CD4-positive, alpha-beta T cell treated with Interleukin-6 for 4 hours (primary cell): ENCODE data around the gene SPPL2A.

Experiments used
- DNase-seq: peaks from one replicate; pipeline ENCODE4 v3.0.0-alpha.2; 2020; ENCODE audit warnings: mixed read lengths

The SPPL2A gene

GRCh38 chr15:50685976-50686468 lies 79.5 kb downstream of the SPPL2A start:
- DNase-seq = peak; percentile 70

GRCh38 chr15:50685191-50685975 lies 80.1 kb downstream of the SPPL2A start:
- DNase-seq = no peak

GRCh38 chr15:50681467-50681866 lies 84.0 kb downstream of the SPPL2A start:
- no peak for DNase-seq

GRCh38 chr15:50676799-50677483 lies 88.6 kb downstream of the SPPL2A start:
- no peak for DNase-seq

- DNase-seq = no peak
Measured at GRCh38 chr15:50675535-50676144, 89.9 kb downstream of the SPPL2A start.

- DNase-seq = no peak
Measured at GRCh38 chr15:50670115-50670514, 95.4 kb downstream of the SPPL2A start.

GRCh38 chr15:50669611-50670010 lies 95.9 kb downstream of the SPPL2A start:
- no peak for DNase-seq

GRCh38 chr15:50665938-50666337 lies 99.6 kb downstream of the SPPL2A start:
- DNase-seq = no peak

- no peak for DNase-seq
Measured at GRCh38 chr15:50655555-50655954, 110.0 kb downstream of the SPPL2A start.

GRCh38 chr15:50653156-50653743 lies 112.3 kb downstream of the SPPL2A start:
- DNase-seq = no peak

GRCh38 chr15:50652671-50653070 lies 112.8 kb downstream of the SPPL2A start:
- no peak for DNase-seq
